Uterus (tissue), 4 donors: Measurements from ENCODE around the gene FAM228B. TPM values are rescaled to one million over a fixed set of nuclear protein-coding genes. Genes with fewer than 3 reads are reported as not detected.

Experiments
- DNase-seq, 2 donors: peaks; one replicate each; pipeline ENCODE4 v3.0.0-alpha.2; 2019 to 2020
- H3K27ac ChIP-seq, 2 donors: fragments of 200-600 bp; sonication (generic); 1 replicate in 1 of 2; 2 replicates in 1 of 2; pipeline ENCODE4 v1.5.1; 2016 to 2018
- H3K27me3 ChIP-seq, 2 donors: fragments of 200-600 bp; sonication (generic); one replicate each; pipeline ENCODE4 v1.5.1; 2018 to 2019; ENCODE audit warnings: control low read depth in 1 of 2
- H3K36me3 ChIP-seq, 2 donors: fragments of 200-600 bp; sonication (generic); one replicate each; pipeline ENCODE4 v1.5.1; 2019; ENCODE audit warnings: control low read depth in 1 of 2
- H3K4me1 ChIP-seq, 2 donors: fragments of 200-600 bp; sonication (generic); one replicate each; pipeline ENCODE4 v1.5.1; 2018 to 2019; ENCODE audit warnings: control low read depth in 1 of 2
- H3K4me3 ChIP-seq, 2 donors: fragments of 200-600 bp; sonication (generic); 1 replicate in 1 of 2; 2 replicates in 1 of 2; pipeline ENCODE4 v1.5.1; 2018 to 2019; ENCODE audit warnings: mild to moderate bottlenecking in 1 of 2
- H3K9me3 ChIP-seq, 2 donors: fragments of 200-600 bp; sonication (generic); one replicate each; pipeline ENCODE4 v1.5.1; 2019; ENCODE audit warnings: control low read depth in 1 of 2
- POLR2A ChIP-seq, 2 donors: fragments of 450-650 bp; IDR thresholded peaks; one replicate each; pipeline ENCODE4 v1.6.1; 2016; ENCODE audit warnings: antibody characterized with exemption in 2 of 2, mild to moderate bottlenecking in 1 of 2, moderate library complexity in 1 of 2
- intact Hi-C: fragments of 100-400 bp; cut with DNase I; formaldehyde crosslinking; loops from one replicate; pipeline ENCODE4 v1.15.1; 2023; ENCODE audit warnings: low total_unique reads
- total RNA-seq, 4 donors: library from RNA; depleted of rRNA in 3 of 4; stranded (reverse); fragments of >200 nt in 3 of 4; gene quantifications; one replicate each; pipeline versions ENCODE4 v1.1.0 to v1.2.4, GENCODE V29; 2014 to 2023
- TF ChIP-seq, protein P1 (sequence below), 4 experiments: fragments of 200-600 bp in 2 of 4; fragments of 450-650 bp in 2 of 4; sonication (generic) in 2 of 4; IDR thresholded peaks; one replicate each; pipeline ENCODE4 v1.5.1; 2016 to 2019; ENCODE audit warnings: antibody characterized with exemption in 4 of 4, mild to moderate bottlenecking in 2 of 4, moderate library complexity in 1 of 4
- donor health status: DM: yes; HTN: yes; CAD: no.

FAM228B gene
- total RNA-seq, 4 donors from 2014 or later, result 25.1 to 96.1 (median 51.7) TPM

DNA sequence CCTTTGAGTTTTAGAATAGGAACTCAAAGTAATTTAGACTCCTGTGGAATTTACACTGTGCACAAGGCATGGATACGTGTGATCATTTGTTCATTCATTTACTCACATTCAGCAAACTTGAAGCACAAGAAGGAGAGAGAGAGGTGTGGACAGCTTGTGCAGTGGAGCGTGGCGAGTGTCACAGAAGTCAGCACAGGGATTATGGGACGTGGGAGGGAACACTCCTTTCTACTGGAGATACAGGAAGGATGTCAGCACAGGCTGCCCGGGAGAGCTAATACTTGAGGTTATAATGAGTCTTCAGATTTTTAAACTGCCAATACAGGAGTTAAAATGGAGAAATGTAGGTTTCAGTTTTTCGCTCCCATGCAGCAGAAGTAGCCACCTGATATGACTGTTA is 58.6 kb downstream of the FAM228B start:
- Histone ChIP-seq H3K27ac (no peak overlapping the region), H3K4me3 (no peak overlapping the region), H3K36me3 (no peaks in the 10 kb centered on the region), H3K4me1 (no peaks in the 10 kb centered on the region), H3K27me3 (no peaks in the 10 kb centered on the region), H3K9me3 (no peaks in the 10 kb centered on the region)
- intact Hi-C loops, result no loop called here
- no peak for TF ChIP-seq POLR2A (IDR thresholded peaks at IDR 0.05)
- TF ChIP-seq, protein P1, sequence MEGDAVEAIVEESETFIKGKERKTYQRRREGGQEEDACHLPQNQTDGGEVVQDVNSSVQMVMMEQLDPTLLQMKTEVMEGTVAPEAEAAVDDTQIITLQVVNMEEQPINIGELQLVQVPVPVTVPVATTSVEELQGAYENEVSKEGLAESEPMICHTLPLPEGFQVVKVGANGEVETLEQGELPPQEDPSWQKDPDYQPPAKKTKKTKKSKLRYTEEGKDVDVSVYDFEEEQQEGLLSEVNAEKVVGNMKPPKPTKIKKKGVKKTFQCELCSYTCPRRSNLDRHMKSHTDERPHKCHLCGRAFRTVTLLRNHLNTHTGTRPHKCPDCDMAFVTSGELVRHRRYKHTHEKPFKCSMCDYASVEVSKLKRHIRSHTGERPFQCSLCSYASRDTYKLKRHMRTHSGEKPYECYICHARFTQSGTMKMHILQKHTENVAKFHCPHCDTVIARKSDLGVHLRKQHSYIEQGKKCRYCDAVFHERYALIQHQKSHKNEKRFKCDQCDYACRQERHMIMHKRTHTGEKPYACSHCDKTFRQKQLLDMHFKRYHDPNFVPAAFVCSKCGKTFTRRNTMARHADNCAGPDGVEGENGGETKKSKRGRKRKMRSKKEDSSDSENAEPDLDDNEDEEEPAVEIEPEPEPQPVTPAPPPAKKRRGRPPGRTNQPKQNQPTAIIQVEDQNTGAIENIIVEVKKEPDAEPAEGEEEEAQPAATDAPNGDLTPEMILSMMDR (IDR thresholded peaks at IDR 0.05), result no peak
- no peak for DNase-seq

- intact Hi-C loops, result no loop called here
- no peak for TF ChIP-seq POLR2A (IDR thresholded peaks at IDR 0.05)
- TF ChIP-seq, protein P1 (IDR thresholded peaks at IDR 0.05), result no peak
- H3K36me3 ChIP-seq, result no peaks in the 10 kb centered on the region
- no peaks in the 10 kb centered on the region for H3K9me3 ChIP-seq
- H3K27me3 ChIP-seq, result no peaks in the 10 kb centered on the region
- H3K4me3 ChIP-seq, result no peak overlapping the region
- DNase-seq, result no peak
- H3K27ac ChIP-seq, result no peak overlapping the region
- no peaks in the 10 kb centered on the region for H3K4me1 ChIP-seq
Measured at GRCh38 chr2:24182507-24182906, 59.2 kb downstream of the FAM228B start.

GRCh38 chr2:24183366-24184069 is 60.2 kb downstream of the FAM228B start:
- Histone ChIP-seq H3K4me1 (no peaks in the 10 kb centered on the region), H3K36me3 (no peaks in the 10 kb centered on the region), H3K9me3 (no peaks in the 10 kb centered on the region), H3K4me3 (no peak overlapping the region), H3K27me3 (no peaks in the 10 kb centered on the region), H3K27ac (no peak overlapping the region)
- intact Hi-C loops, result no loop called here
- TF ChIP-seq POLR2A (IDR thresholded peaks at IDR 0.05), result no peak
- TF ChIP-seq, protein P1 (IDR thresholded peaks at IDR 0.05), result no peak
- no peak for DNase-seq

DNA sequence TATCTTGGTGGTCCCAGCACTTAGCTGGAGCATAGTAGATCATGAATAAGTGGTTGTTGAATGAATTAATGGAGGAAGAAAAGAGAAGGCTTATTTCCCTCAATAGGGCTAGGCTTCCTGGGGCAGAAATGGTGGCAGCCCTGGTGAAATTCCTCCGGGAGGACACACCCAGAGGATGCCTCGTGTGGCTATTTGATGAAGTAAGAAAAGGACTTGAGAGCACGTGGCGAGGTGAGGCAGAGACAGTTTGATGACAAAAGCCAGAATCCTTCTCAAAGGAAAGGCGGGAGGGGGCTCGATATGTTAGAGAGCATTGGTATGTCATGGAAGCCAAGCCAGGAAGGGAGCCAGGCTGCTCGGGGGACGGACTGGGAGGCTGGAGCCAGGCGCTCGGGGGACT is 66.3 kb downstream of the FAM228B start:
- DNase-seq, result no peak
- Histone ChIP-seq H3K27me3 (no peaks in the 10 kb centered on the region), H3K4me1 (no peaks in the 10 kb centered on the region), H3K9me3 (no peaks in the 10 kb centered on the region), H3K27ac (no peak overlapping the region), H3K4me3 (no peak overlapping the region), H3K36me3 (no peaks in the 10 kb centered on the region)
- intact Hi-C loops, result no loop called here
- TF ChIP-seq, protein P1 (IDR thresholded peaks at IDR 0.05), result no peak
- no peak for TF ChIP-seq POLR2A (IDR thresholded peaks at IDR 0.05)

DNA sequence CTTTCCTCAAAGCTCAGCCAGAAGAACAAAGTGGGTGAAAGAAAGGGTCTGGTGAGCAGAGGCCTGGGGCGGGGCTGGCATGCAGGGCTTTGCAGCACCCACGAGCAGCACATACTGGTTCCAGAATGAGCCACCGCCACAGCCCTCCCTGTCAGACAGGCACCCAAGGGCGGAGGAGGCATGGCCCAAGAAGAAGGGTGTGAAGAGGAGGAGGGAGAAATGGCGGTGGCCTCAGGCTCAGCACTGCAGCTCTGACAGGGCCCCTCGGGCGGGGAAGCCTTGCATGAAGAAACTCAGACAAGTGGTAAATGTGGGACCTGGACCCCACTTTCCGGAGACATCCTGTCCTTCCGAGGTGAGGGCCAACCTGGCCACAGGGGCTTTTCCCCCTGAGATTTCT is 67.2 kb downstream of the FAM228B start:
- no peaks in the 10 kb centered on the region for H3K4me1 ChIP-seq
- no peak overlapping the region for H3K27ac ChIP-seq
- DNase-seq, result no peak
- intact Hi-C loops, result no loop called here
- no peaks in the 10 kb centered on the region for H3K36me3 ChIP-seq
- H3K4me3 ChIP-seq, result no peak overlapping the region
- TF ChIP-seq POLR2A (IDR thresholded peaks at IDR 0.05), result no peak
- TF ChIP-seq, protein P1 (IDR thresholded peaks at IDR 0.05), result no peak
- no peaks in the 10 kb centered on the region for H3K9me3 ChIP-seq
- H3K27me3 ChIP-seq, result no peaks in the 10 kb centered on the region
